GM10248 (cell line): ENCODE data around the gene ARID2.

Source experiments
- CTCF ChIA-PET: fragments of 300-600 bp; sonication (Branson Sonifier 250); formaldehyde crosslinking; extraction: SDS; loops from one replicate; lab custom pipeline; 2021; ENCODE audit warnings: antibody characterized with exemption; lab: Yijun Ruan, JAX
- POLR2A ChIA-PET: fragments of 350-650 bp; sonication (Branson Sonifier 250); formaldehyde crosslinking; extraction: SDS; loops from one replicate; lab custom pipeline; 2020; ENCODE audit warnings: antibody characterized with exemption; lab: Yijun Ruan, JAX
- DNase-seq: peaks from one replicate; pipeline ENCODE4 v3.0.0; 2012; ENCODE audit errors: extremely low spot score
- TF ChIP-seq, protein P1 (sequence below): IDR thresholded peaks from 2 replicates; pipeline ENCODE4 v1.5.1; 2012; ENCODE audit warnings: mild to moderate bottlenecking, low read depth; ENCODE audit errors: extremely low read depth, missing control alignments, control extremely low read depth

The ARID2 gene

DNA sequence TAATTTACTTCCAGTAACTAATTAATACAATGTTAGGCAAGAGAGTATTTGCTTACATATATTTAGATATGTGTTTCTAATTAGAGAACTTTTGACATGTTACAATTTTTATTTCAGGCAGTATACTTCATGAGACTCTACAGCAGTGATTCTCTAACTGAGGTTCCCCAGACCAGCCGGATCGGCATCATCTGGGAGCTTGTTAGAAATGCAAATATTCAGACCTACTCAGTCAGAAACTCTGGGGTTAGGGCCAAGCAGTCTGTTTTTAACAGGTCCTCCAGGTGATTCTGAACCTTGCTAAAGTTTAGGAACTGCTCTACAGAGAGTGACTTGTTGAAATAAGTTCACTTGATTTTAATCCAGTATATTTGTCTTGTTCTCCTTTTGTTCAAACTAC lies 46.5 kb downstream of the ARID2 start:
- ChIA-PET CTCF (interaction anchor here (1.3 to 2.7 kb wide), 6 partner anchors 8 to 232 kb away, joined by 3 to 11 read pairs (median 4); no protein-coding TSS in a partner anchor), POLR2A (no interaction called here)
- DNase-seq = no peak
- TF ChIP-seq, protein P1, sequence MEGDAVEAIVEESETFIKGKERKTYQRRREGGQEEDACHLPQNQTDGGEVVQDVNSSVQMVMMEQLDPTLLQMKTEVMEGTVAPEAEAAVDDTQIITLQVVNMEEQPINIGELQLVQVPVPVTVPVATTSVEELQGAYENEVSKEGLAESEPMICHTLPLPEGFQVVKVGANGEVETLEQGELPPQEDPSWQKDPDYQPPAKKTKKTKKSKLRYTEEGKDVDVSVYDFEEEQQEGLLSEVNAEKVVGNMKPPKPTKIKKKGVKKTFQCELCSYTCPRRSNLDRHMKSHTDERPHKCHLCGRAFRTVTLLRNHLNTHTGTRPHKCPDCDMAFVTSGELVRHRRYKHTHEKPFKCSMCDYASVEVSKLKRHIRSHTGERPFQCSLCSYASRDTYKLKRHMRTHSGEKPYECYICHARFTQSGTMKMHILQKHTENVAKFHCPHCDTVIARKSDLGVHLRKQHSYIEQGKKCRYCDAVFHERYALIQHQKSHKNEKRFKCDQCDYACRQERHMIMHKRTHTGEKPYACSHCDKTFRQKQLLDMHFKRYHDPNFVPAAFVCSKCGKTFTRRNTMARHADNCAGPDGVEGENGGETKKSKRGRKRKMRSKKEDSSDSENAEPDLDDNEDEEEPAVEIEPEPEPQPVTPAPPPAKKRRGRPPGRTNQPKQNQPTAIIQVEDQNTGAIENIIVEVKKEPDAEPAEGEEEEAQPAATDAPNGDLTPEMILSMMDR = no peak

DNA sequence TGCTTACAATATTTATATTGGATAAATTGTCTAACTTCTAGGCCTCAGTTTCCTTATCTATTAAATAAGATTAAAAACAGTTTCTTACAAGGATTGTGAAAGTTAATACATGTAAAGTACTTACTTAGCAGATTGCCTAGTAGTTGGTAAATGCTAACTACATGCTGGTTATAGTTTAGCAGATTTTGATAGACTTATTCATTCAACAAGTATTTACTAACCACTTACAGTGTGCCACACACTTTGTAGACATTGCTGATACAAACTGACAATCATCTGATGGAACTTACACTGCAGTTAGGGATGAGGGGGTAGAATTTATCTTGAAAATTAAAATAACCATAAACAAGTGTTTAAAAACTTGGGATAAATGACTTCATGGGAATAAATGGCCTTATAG lies 50.4 kb downstream of the ARID2 start:
- TF ChIP-seq, protein P1 = no peak
- DNase-seq = no peak
- POLR2A ChIA-PET = no interaction called here
- CTCF ChIA-PET = no interaction called here

DNA sequence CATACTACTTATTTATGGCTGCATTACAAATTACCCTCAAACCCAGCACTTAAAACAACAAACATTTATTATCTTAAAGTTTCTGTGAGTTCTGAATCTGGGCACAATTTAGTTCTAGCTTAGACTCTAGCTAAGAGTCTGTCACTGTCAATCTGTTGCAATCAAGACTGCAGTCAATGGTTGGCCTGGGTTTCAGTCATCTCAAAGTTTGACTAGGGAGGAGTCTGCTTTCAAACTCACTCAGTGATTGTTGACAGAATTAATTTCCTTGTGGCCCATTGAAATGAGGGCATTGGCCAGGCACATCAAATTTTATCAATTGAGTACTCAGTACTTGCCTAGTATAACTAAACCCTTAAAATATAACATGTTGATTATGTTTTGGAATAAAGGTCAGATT lies 51.6 kb downstream of the ARID2 start:
- CTCF ChIA-PET = interaction anchor here (0.8 kb wide), 1 partner anchor 9 kb away, joined by 4 read pairs; no protein-coding TSS in a partner anchor
- TF ChIP-seq, protein P1 = no peak
- DNase-seq = no peak
- POLR2A ChIA-PET = no interaction called here

DNA sequence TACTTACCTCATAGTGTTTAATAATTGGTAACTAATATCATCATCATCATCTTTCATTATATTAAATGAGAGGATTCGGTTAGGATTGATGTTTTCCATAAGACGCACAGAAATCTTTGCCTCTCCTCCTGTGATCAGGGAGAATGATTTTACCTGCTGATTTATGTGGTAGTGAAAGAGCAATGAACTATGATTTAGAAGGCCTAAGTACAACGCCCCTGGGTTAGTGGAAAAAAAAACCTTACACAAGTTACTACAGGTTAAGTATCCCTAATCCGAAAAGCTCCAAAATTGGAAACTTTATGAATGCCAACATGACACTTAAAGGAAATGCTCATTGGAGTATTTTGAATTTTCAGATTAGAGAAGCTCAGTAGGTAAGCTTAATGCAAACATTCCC lies 55.8 kb downstream of the ARID2 start:
- ChIA-PET CTCF (interaction anchor here (1.0 to 2.5 kb wide), 3 partner anchors 11 to 57 kb away, joined by 3 to 7 read pairs (median 6); no protein-coding TSS in a partner anchor), POLR2A (interaction anchor here (0.7 kb wide), 1 partner anchor 27 kb away, joined by 4 read pairs; no protein-coding TSS in a partner anchor)

DNA sequence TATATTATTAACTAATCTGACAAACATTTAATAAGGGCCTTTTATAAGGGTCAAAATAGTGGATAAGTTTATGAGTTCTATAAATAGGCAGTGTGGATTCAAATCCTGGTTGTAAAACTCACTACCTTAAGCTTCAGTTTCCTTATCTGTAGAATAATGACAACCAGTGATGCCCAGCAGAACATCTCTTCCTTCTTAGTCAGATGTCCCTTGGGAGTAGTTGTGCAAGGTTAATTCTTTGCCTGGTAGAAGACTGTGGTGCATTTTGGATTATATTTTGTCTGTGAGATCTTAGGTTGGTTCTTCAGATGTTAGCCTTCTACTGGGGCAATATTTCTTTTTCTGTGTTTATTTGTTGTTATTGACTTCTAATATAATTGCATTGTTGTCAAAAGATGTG lies 59.5 kb downstream of the ARID2 start:
- no peak for DNase-seq
- ChIA-PET POLR2A (no interaction called here), CTCF (no interaction called here)
- TF ChIP-seq, protein P1 = no peak

More for the DNA sequence above, 55.8 kb downstream of the ARID2 start:
- TF ChIP-seq, protein P1 = no peak
- no peak for DNase-seq

DNA sequence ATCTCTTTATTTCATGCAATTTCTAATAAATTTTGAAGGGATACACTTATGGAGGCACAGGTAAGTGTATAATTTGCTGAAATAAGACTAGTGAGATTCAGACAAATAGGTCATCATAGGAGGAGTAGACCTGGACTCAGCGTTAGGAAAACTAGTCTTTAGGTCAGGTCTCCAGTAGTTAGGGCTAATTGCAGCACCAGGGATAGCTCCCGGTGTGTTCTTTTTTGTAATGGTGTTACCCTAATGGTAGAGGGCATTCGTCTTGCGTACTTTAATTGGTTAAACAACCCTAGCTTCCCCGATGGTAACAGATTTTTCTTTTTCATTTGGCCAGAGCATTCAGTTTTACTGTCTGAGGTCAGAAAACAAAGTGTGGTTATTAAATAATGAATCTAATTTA lies 64.9 kb downstream of the ARID2 start:
- TF ChIP-seq, protein P1 = no peak
- ChIA-PET CTCF (no interaction called here), POLR2A (no interaction called here)
- DNase-seq = no peak

DNA sequence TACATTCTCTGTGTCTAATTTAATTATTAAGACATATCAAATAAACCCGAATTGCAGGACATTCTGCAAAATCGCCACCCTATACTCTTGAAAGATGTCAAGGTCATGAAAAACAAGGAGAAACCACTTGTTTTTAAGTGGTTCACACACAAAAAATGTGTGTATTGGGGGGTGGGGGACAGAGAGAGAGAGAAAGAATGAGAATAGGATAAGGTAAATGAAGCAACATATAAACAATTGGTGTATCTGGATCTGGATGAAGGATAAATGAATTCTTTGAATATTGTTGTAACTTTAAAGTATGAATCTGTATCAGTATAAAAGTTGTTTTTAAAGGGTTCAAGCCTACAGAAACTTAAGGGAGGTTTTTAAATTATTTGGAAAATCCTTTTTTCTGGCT lies 72.1 kb downstream of the ARID2 start:
- TF ChIP-seq, protein P1 = no peak
- POLR2A ChIA-PET = no interaction called here
- CTCF ChIA-PET = no interaction called here
- no peak for DNase-seq
